ENCODE data around the gene EHMT1. TPM values are rescaled to one million over a fixed set of nuclear protein-coding genes. Genes with fewer than 3 reads are reported as not detected.

The EHMT1 gene
- total and polyA plus RNA-seq, 2 experiments from 2014 or later = 162 to 177 TPM

DNA sequence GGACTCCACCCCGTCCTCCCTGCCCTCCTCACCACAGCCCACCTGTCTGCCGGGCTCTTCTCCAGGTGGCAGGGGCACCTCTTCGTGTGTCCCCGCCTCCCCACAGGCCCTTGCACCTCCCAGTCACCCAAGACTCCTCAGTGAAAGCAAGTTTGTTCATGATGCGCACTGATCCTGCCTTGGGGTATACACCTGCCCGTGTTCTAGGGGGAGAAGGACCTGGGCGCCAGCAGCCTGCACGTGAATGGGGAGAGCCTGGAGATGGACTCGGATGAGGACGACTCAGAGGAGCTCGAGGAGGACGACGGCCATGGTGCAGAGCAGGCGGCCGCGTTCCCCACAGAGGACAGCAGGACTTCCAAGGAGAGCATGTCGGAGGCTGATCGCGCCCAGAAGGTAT is 124.9 kb downstream of the EHMT1 start:
- Histone ChIP-seq H3K4me2 (no peak overlapping the region), H3K4me3 (no peak overlapping the region), H3K79me2 (replicated peaks; ENCODE audit: insufficient read depth) (peaks cover 46% of the 10 kb centered on the region), H3K27ac (ENCODE audit: low read depth) (no peak overlapping the region), H4K20me1 (replicated peaks; ENCODE audit: insufficient read depth) (peaks cover 21% of the 10 kb centered on the region), H3K27me3 (ENCODE audit: insufficient read depth) (no peaks in the 10 kb centered on the region), H3K4me1 (ENCODE audit: insufficient read depth) (no peaks in the 10 kb centered on the region), H3F3A (replicated peaks; ENCODE audit: low read depth) (no peaks in the 10 kb centered on the region), H3K36me3 (ENCODE audit: insufficient read depth) (peaks cover 10% of the 10 kb centered on the region), H3K9me2 (ENCODE audit: insufficient read depth) (no peaks in the 10 kb centered on the region), H2AFZ (no peak overlapping the region)
- Mint-ChIP-seq H3K4me1 (peaks cover 8% of the 10 kb centered on the region; the same call in 2 of the 3 replicates), H3K4me3 (no peak overlapping the region), H3K27ac (no peak overlapping the region), H3K9me3 (no peaks in the 10 kb centered on the region), H3K36me3 (ENCODE audit: low read depth) (peaks cover 59% of the 10 kb centered on the region), H3K27me3 (ENCODE audit: insufficient read depth, low read depth, poor library complexity) (peaks cover 10% of the 10 kb centered on the region)
- ATAC-seq (no peak), DNase-seq (ENCODE audit: low spot score) (no peak)
- TF ChIP-seq, protein P1, sequence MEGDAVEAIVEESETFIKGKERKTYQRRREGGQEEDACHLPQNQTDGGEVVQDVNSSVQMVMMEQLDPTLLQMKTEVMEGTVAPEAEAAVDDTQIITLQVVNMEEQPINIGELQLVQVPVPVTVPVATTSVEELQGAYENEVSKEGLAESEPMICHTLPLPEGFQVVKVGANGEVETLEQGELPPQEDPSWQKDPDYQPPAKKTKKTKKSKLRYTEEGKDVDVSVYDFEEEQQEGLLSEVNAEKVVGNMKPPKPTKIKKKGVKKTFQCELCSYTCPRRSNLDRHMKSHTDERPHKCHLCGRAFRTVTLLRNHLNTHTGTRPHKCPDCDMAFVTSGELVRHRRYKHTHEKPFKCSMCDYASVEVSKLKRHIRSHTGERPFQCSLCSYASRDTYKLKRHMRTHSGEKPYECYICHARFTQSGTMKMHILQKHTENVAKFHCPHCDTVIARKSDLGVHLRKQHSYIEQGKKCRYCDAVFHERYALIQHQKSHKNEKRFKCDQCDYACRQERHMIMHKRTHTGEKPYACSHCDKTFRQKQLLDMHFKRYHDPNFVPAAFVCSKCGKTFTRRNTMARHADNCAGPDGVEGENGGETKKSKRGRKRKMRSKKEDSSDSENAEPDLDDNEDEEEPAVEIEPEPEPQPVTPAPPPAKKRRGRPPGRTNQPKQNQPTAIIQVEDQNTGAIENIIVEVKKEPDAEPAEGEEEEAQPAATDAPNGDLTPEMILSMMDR (conservative IDR thresholded peaks at IDR 0.05; ENCODE audit: low read depth in 2 of 2) = no peak
- TF ChIP-seq STAT1 (IDR thresholded peaks at IDR 0.05; ENCODE audit: unreplicated experiment) = no peak
- no peak for TF ChIP-seq NANOG (IDR thresholded peaks at IDR 0.05; ENCODE audit: borderline replicate concordance)
- no peak for TF ChIP-seq JUNB (IDR thresholded peaks at IDR 0.05; ENCODE audit: unreplicated experiment)
- no peak for TF ChIP-seq ZNF331 (CRISPR knock-in tag; IDR thresholded peaks at IDR 0.05; ENCODE audit: low read depth)
- TF ChIP-seq EZH2phosphoT487 (IDR thresholded peaks at IDR 0.05; ENCODE audit: unreplicated experiment) = no peak
- TF ChIP-seq ZNF114 (CRISPR knock-in tag; IDR thresholded peaks at IDR 0.05) = no peak
- no peak for TF ChIP-seq REST (IDR thresholded peaks at IDR 0.05; ENCODE audit: unreplicated experiment)
- TF ChIP-seq EZH2 (IDR thresholded peaks at IDR 0.05; ENCODE audit: low read depth, unreplicated experiment) = no peak
- no peak for TF ChIP-seq CREB1 (CRISPR knock-in tag; IDR thresholded peaks at IDR 0.05; ENCODE audit: low read depth)
- TF ChIP-seq, protein P2, sequence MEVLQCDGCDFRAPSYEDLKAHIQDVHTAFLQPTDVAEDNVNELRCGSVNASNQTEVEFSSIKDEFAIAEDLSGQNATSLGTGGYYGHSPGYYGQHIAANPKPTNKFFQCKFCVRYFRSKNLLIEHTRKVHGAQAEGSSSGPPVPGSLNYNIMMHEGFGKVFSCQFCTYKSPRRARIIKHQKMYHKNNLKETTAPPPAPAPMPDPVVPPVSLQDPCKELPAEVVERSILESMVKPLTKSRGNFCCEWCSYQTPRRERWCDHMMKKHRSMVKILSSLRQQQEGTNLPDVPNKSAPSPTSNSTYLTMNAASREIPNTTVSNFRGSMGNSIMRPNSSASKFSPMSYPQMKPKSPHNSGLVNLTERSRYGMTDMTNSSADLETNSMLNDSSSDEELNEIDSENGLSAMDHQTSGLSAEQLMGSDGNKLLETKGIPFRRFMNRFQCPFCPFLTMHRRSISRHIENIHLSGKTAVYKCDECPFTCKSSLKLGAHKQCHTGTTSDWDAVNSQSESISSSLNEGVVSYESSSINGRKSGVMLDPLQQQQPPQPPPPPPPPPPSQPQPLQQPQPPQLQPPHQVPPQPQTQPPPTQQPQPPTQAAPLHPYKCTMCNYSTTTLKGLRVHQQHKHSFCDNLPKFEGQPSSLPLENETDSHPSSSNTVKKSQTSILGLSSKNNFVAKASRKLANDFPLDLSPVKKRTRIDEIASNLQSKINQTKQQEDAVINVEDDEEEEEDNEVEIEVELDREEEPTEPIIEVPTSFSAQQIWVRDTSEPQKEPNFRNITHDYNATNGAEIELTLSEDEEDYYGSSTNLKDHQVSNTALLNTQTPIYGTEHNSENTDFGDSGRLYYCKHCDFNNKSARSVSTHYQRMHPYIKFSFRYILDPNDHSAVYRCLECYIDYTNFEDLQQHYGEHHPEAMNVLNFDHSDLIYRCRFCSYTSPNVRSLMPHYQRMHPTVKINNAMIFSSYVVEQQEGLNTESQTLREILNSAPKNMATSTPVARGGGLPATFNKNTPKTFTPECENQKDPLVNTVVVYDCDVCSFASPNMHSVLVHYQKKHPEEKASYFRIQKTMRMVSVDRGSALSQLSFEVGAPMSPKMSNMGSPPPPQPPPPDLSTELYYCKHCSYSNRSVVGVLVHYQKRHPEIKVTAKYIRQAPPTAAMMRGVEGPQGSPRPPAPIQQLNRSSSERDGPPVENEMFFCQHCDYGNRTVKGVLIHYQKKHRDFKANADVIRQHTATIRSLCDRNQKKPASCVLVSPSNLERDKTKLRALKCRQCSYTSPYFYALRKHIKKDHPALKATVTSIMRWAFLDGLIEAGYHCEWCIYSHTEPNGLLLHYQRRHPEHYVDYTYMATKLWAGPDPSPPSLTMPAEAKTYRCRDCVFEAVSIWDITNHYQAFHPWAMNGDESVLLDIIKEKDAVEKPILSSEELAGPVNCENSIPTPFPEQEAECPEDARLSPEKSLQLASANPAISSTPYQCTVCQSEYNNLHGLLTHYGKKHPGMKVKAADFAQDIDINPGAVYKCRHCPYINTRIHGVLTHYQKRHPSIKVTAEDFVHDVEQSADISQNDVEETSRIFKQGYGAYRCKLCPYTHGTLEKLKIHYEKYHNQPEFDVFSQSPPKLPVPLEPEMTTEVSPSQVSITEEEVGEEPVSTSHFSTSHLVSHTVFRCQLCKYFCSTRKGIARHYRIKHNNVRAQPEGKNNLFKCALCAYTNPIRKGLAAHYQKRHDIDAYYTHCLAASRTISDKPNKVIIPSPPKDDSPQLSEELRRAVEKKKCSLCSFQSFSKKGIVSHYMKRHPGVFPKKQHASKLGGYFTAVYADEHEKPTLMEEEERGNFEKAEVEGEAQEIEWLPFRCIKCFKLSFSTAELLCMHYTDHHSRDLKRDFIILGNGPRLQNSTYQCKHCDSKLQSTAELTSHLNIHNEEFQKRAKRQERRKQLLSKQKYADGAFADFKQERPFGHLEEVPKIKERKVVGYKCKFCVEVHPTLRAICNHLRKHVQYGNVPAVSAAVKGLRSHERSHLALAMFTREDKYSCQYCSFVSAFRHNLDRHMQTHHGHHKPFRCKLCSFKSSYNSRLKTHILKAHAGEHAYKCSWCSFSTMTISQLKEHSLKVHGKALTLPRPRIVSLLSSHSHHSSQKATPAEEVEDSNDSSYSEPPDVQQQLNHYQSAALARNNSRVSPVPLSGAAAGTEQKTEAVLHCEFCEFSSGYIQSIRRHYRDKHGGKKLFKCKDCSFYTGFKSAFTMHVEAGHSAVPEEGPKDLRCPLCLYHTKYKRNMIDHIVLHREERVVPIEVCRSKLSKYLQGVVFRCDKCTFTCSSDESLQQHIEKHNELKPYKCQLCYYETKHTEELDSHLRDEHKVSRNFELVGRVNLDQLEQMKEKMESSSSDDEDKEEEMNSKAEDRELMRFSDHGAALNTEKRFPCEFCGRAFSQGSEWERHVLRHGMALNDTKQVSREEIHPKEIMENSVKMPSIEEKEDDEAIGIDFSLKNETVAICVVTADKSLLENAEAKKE (CRISPR knock-in tag; IDR thresholded peaks at IDR 0.05) = no peak
- TF ChIP-seq POLR2AphosphoS5 (IDR thresholded peaks at IDR 0.05; ENCODE audit: low read depth) = no peak
- TF ChIP-seq ETS1 (IDR thresholded peaks at IDR 0.05) = no peak
